C4-2B (cell line): ENCODE results near the gene SERPINB2.

Source experiments
- CTCF ChIP-seq: fragments of 450-650 bp; conservative IDR thresholded peaks from 2 replicates; pipeline ENCODE4 v1.5.1; 2017; ENCODE audit warnings: mild to moderate bottlenecking
- ZFX ChIP-seq: fragments of 450-650 bp; IDR thresholded peaks from 2 replicates; pipeline ENCODE4 v1.6.1; 2017

GRCh38 chr18:63879709-63880108, 7.8 kb upstream of the SERPINB2 start:
- TF ChIP-seq CTCF (no peak), ZFX (no peak)
